Embryonic facial prominence (tissue), 1 donor: ENCODE measurements around the gene MAB21L2.

Experiments used
- DNase-seq: peaks from one replicate; pipeline ENCODE4 v3.0.0-alpha.2; 2016; ENCODE audit errors: extremely low spot score

The MAB21L2 gene

DNA sequence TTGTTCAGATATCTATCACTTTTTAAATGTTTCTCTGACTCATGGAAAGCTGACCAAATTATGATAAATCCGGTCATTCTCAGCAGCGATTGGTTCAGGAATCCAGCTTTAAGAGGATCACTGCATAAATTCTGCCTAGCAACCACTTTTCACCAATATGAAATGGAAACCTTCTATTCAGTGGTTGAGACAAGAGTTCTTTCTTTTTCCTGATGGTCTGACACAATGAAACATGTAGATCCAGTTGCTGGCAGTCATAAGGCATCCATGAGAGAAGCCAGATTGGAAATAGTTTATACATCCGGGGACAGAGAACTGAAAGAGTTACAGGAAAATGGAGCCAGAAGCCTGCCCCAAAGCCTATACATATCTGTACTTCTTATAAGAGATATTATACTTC is 27.2 kb downstream of the MAB21L2 start:
- DNase-seq = no peak

DNA sequence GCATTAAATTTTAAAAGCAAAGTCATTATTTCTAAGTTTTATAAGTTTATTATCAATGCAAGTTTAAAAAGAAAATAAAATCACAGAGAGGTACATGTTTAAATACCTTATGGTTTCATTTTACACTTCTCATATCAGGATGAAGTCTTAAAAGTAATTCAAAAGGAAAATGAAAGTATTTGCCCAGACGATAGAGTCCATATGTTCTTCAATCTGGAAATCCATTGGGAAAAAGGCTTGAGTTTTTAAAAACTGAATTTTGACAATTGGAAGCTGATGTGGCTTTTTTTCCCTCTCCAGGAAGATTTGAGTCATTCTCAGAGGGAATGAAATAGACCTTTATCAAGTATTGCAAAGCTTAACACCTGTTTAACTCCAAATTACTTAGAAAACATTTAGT is 37.1 kb downstream of the MAB21L2 start:
- no peak for DNase-seq

- DNase-seq = no peak
These were observed 42.1 kb downstream of the MAB21L2 start for GRCh38 chr4:150624055-150624454.

- no peak for DNase-seq
These were observed 43.1 kb downstream of the MAB21L2 start for GRCh38 chr4:150625033-150625432.

GRCh38 chr4:150628073-150628472 is 46.1 kb downstream of the MAB21L2 start:
- DNase-seq = no peak

GRCh38 chr4:150632639-150633038 is 50.7 kb downstream of the MAB21L2 start:
- no peak for DNase-seq
